GM23248 (cell line): ENCODE results near the gene CNKSR1. TPM values are rescaled to one million over a fixed set of nuclear protein-coding genes. Genes with fewer than 3 reads are reported as not detected.

ENCODE experiments used
- DNase-seq: peaks from one replicate; pipeline ENCODE4 v3.0.0-alpha.2; 2015
- H2AFZ ChIP-seq: fragments of 200-600 bp; sonication (generic); 2 replicates; pipeline ENCODE4 v1.6.1; 2016; ENCODE audit warnings: antibody characterized with exemption
- H3F3A ChIP-seq: fragments of 200-600 bp; sonication (generic); 2 replicates; pipeline ENCODE4 v1.6.1; 2016; ENCODE audit warnings: mild to moderate bottlenecking, antibody characterized with exemption, mixed run types; ENCODE audit not compliant: insufficient read depth
- H3K27ac ChIP-seq: fragments of 200-600 bp; sonication (generic); 2 replicates; pipeline ENCODE4 v1.5.1; 2016; ENCODE audit warnings: mild to moderate bottlenecking
- H3K27me3 ChIP-seq: fragments of 200-600 bp; sonication (generic); replicated peaks from 2 replicates; pipeline ENCODE4 v1.6.1; 2016; ENCODE audit warnings: mild to moderate bottlenecking; ENCODE audit not compliant: insufficient read depth
- H3K36me3 ChIP-seq: fragments of 200-600 bp; sonication (generic); 2 replicates; pipeline ENCODE4 v1.6.1; 2016; ENCODE audit warnings: low read depth, mild to moderate bottlenecking
- H3K4me1 ChIP-seq: fragments of 200-600 bp; sonication (generic); 2 replicates; pipeline ENCODE4 v1.6.1; 2016; ENCODE audit warnings: mild to moderate bottlenecking; ENCODE audit not compliant: insufficient read depth
- H3K4me2 ChIP-seq: fragments of 200-600 bp; sonication (generic); one replicate; pipeline ENCODE4 v1.6.1; 2016; ENCODE audit warnings: mild to moderate bottlenecking; ENCODE audit not compliant: unreplicated experiment
- H3K4me3 ChIP-seq: fragments of 200-600 bp; sonication (generic); 2 replicates; pipeline ENCODE4 v1.5.1; 2016; ENCODE audit warnings: mild to moderate bottlenecking
- H3K79me2 ChIP-seq: fragments of 200-600 bp; sonication (generic); 2 replicates; pipeline ENCODE4 v1.6.1; 2016; ENCODE audit warnings: mild to moderate bottlenecking; ENCODE audit not compliant: insufficient read depth
- H3K9ac ChIP-seq: fragments of 200-600 bp; sonication (generic); 2 replicates; pipeline ENCODE4 v1.6.1; 2016; ENCODE audit warnings: mild to moderate bottlenecking
- H3K9me2 ChIP-seq: fragments of 200-600 bp; sonication (generic); 2 replicates; pipeline ENCODE4 v1.6.1; 2016; ENCODE audit warnings: mixed run types, mild to moderate bottlenecking, moderate library complexity; ENCODE audit not compliant: insufficient read depth
- H3K9me3 ChIP-seq: fragments of 200-600 bp; sonication (generic); one replicate; pipeline ENCODE4 v1.6.1; 2017; ENCODE audit warnings: low read depth
- H4K20me1 ChIP-seq: fragments of 200-600 bp; sonication (generic); 2 replicates; pipeline ENCODE4 v1.6.0; 2016; ENCODE audit not compliant: insufficient read depth
- EZH2 ChIP-seq: fragments of 200-600 bp; sonication (generic); IDR thresholded peaks from 2 replicates; pipeline ENCODE4 v1.6.1; 2018; ENCODE audit warnings: antibody characterized with exemption, mild to moderate bottlenecking; ENCODE audit not compliant: insufficient read depth, poor library complexity, severe bottlenecking
- EZH2phosphoT487 ChIP-seq: fragments of 200-600 bp; sonication (generic); IDR thresholded peaks from 2 replicates; pipeline ENCODE4 v1.6.1; 2018; ENCODE audit warnings: antibody characterized with exemption, moderate library complexity, mild to moderate bottlenecking, low read depth; ENCODE audit not compliant: insufficient read depth
- WGBS, 2 experiments: methylation state at CpG; one replicate each; pipeline ENCODE4 v1.1.6; 2015 to 2017; ENCODE audit warnings: low lambda C conversion rate in 2 of 2, low coverage in 1 of 2; ENCODE audit errors: missing lambda C conversion rate in 2 of 2; 5-methylcytosine and 5-hydroxymethylcytosine counted together
- in situ Hi-C: fragments of 300-500 bp; cut with MboI; formaldehyde crosslinking; loops from 2 replicates; pipeline ENCODE4 v1.15.0; 2020
- polyA plus RNA-seq: library from polyadenylated mRNA; unstranded; fragments of >200 nt; fragmentation: Nextera tagmentation; extraction: Ambion mirVana; gene quantifications from 2 replicates; pipeline ENCODE4 v1.2.1, GENCODE V29; 2016
- total RNA-seq: library from RNA; depleted of rRNA; stranded (reverse); fragments of >200 nt; shearing (Covaris generic); gene quantifications from 2 replicates; pipeline ENCODE4 v1.2.3, GENCODE V29; 2014

CNKSR1 gene
- total and polyA plus RNA-seq, 2 experiments from 2014 or later = not detected

- Histone ChIP-seq H3K4me3 (no peak overlapping the region), H3K36me3 (no peaks in the 10 kb centered on the region), H3K27ac (no peak overlapping the region), H3K4me1 (no peaks in the 10 kb centered on the region), H3F3A (no peaks in the 10 kb centered on the region), H3K9ac (no peak overlapping the region), H2AFZ (no peak overlapping the region), H3K9me3 (no peaks in the 10 kb centered on the region), H3K9me2 (no peaks in the 10 kb centered on the region), H3K79me2 (no peaks in the 10 kb centered on the region), H4K20me1 (no peaks in the 10 kb centered on the region), H3K4me2 (no peak overlapping the region), H3K27me3 (peaks cover 10% of the 10 kb centered on the region)
- no peak for DNase-seq
- 23 to 27% methylated on average over 3 of the region's 3 CpGs for WGBS, 2 experiments
- in situ Hi-C loops = no loop called here
- TF ChIP-seq EZH2 (no peak), EZH2phosphoT487 (no peak)
Observed at GRCh38 chr1:26215246-26215645, 38.0 kb downstream of the CNKSR1 start.

GRCh38 chr1:26218906-26219494 lies 41.7 kb downstream of the CNKSR1 start:
- WGBS, 2 experiments = 44 to 49% methylated on average over 11 of the region's 11 CpGs

GRCh38 chr1:26220199-26220912 lies 43.1 kb downstream of the CNKSR1 start:
- Histone ChIP-seq H3K9ac (no peak overlapping the region), H3K4me3 (no peak overlapping the region), H3K9me2 (no peaks in the 10 kb centered on the region), H3K27me3 (no peaks in the 10 kb centered on the region; the same call in 1 of the 2 replicates), H3K36me3 (no peaks in the 10 kb centered on the region), H3K9me3 (no peaks in the 10 kb centered on the region), H4K20me1 (no peaks in the 10 kb centered on the region), H3F3A (no peaks in the 10 kb centered on the region), H3K4me1 (no peaks in the 10 kb centered on the region), H3K4me2 (no peak overlapping the region), H2AFZ (no peak overlapping the region), H3K79me2 (no peaks in the 10 kb centered on the region), H3K27ac (no peak overlapping the region)
- in situ Hi-C loops = no loop called here
- no peak for DNase-seq
- WGBS, 2 experiments = 63% methylated on average over 27 of the region's 27 CpGs
- no peak for TF ChIP-seq EZH2phosphoT487
- TF ChIP-seq EZH2 = no peak

More at GRCh38 chr1:26218906-26219494, 41.7 kb downstream of the CNKSR1 start:
- in situ Hi-C loops = no loop called here
- Histone ChIP-seq H3K4me3 (no peak overlapping the region), H3K27me3 (no peaks in the 10 kb centered on the region; the same call in 1 of the 2 replicates), H2AFZ (no peak overlapping the region), H3K9ac (no peak overlapping the region), H3K4me2 (no peak overlapping the region), H3K9me2 (no peaks in the 10 kb centered on the region), H3K9me3 (no peaks in the 10 kb centered on the region), H3K27ac (no peak overlapping the region), H3K36me3 (no peaks in the 10 kb centered on the region), H3F3A (no peaks in the 10 kb centered on the region), H3K79me2 (no peaks in the 10 kb centered on the region), H3K4me1 (no peaks in the 10 kb centered on the region), H4K20me1 (no peaks in the 10 kb centered on the region)
- TF ChIP-seq EZH2phosphoT487 = no peak
- TF ChIP-seq EZH2 = no peak
- DNase-seq = no peak

GRCh38 chr1:26221094-26221493 lies 43.8 kb downstream of the CNKSR1 start:
- H3K27me3 ChIP-seq = peaks cover 5% of the 10 kb centered on the region
- in situ Hi-C loops = no loop called here
- no peak overlapping the region for H2AFZ ChIP-seq
- no peak for TF ChIP-seq EZH2phosphoT487
- TF ChIP-seq EZH2 = no peak
- H3K9me3 ChIP-seq = no peaks in the 10 kb centered on the region
- no peaks in the 10 kb centered on the region for H3K79me2 ChIP-seq
- H3K4me1 ChIP-seq = no peaks in the 10 kb centered on the region
- H3K9me2 ChIP-seq = no peaks in the 10 kb centered on the region
- H3K4me2 ChIP-seq = no peak overlapping the region
- no peaks in the 10 kb centered on the region for H4K20me1 ChIP-seq
- WGBS, 2 experiments = 67 to 69% methylated on average over 2 of the region's 2 CpGs
- no peak overlapping the region for H3K4me3 ChIP-seq
- no peak overlapping the region for H3K27ac ChIP-seq
- DNase-seq = no peak
- H3K9ac ChIP-seq = no peak overlapping the region
- H3K36me3 ChIP-seq = no peaks in the 10 kb centered on the region
- H3F3A ChIP-seq = no peaks in the 10 kb centered on the region
